ENCODE measurements around the gene KCNMA1.

DNA sequence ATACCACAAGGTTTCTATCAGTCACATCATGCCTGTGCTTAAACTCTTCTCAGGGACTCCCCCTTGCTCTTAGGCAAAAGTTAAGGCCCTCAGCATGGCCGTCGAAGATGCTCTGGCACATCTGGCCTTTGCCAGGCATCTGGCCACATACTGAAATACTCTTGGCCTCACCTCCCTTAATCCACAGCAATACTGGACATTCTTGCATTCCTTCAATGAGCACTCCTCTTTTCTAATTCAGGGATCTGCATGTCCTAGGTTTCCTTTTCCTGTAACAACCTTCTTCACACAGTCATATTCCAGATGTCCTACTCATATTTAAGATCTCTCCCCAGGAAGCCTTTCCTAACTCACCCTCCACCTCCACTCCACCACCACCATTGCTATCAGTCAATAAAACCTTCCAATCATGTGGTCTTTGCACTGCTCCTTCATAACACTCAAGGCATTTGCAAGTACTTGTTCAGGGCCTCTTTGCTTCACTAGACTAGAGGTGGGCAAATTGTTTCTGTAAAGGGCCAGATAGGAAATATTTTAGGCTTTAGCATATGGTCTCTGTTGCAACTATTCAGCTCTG, 216.6 kb downstream of the KCNMA1 start:
- TF ChIP-seq POLR2A (IDR thresholded peaks at IDR 0.05) (no peak), CTCF (IDR thresholded peaks at IDR 0.05) (no peak)
